Mesothelial cell of epicardium (in vitro differentiated cells): Measurements from ENCODE around the gene GTF2F1. TPM values are rescaled to one million over a fixed set of nuclear protein-coding genes. Genes with fewer than 3 reads are reported as not detected.
A peak's percentile ranks its signal among the peaks of the same experiment; 100 is the strongest.

Experiments used
- DNase-seq, 2 experiments: peaks; one replicate each; pipeline ENCODE4 v3.0.0; 2021; ENCODE audit warnings: low spot score in 2 of 2; ENCODE audit not compliant: unreplicated experiment in 2 of 2
- H3K27ac Mint-ChIP-seq: 2 replicates; pipeline ENCODE4 v1.8.0; 2021; ENCODE audit warnings: mixed read lengths
- H3K27me3 Mint-ChIP-seq: 2 replicates; pipeline ENCODE4 v1.8.0; 2021; ENCODE audit warnings: low read depth, mixed read lengths
- H3K36me3 Mint-ChIP-seq: 2 replicates; pipeline ENCODE4 v1.8.0; 2021; ENCODE audit warnings: mixed read lengths
- H3K4me1 Mint-ChIP-seq: 2 replicates; pipeline ENCODE4 v1.8.0; 2021; ENCODE audit warnings: mixed read lengths
- H3K4me3 Mint-ChIP-seq: 2 replicates; pipeline ENCODE4 v1.8.0; 2021; ENCODE audit warnings: mild to moderate bottlenecking, moderate library complexity, mixed read lengths
- H3K9me3 Mint-ChIP-seq: 2 replicates; pipeline ENCODE4 v1.8.0; 2021; ENCODE audit warnings: mixed read lengths
- CTCF ChIP-seq: fragments of 200-600 bp; sonication (generic); IDR thresholded peaks from one replicate; pipeline ENCODE4 v1.5.0; 2021; ENCODE audit warnings: antibody characterized with exemption; ENCODE audit not compliant: unreplicated experiment
- total RNA-seq: library from RNA; stranded (reverse); gene quantifications from 3 replicates; pipeline ENCODE4 v1.2.1, GENCODE V29; 2021

The GTF2F1 gene
- total RNA-seq, 1 donor from 2014 or later: 73.8 TPM

- H3K4me1 Mint-ChIP-seq: peaks cover 16% of the 10 kb centered on the region
- no peak for DNase-seq
- peaks cover 14% of the 10 kb centered on the region for H3K27me3 Mint-ChIP-seq
- H3K4me3 Mint-ChIP-seq: peak overlapping the region; percentile 26
- H3K36me3 Mint-ChIP-seq: peaks cover 3% of the 10 kb centered on the region
- H3K9me3 Mint-ChIP-seq: no peaks in the 10 kb centered on the region
- TF ChIP-seq CTCF: no peak
- H3K27ac Mint-ChIP-seq: peak overlapping the region; percentile 83
These were observed 33.0 kb upstream of the GTF2F1 start for GRCh38 chr19:6425732-6426620.

- no peak for TF ChIP-seq CTCF
- H3K4me1 Mint-ChIP-seq: peaks cover 19% of the 10 kb centered on the region
- peak; percentile 97 to 98 for DNase-seq
- peaks cover 8% of the 10 kb centered on the region for H3K27me3 Mint-ChIP-seq
- H3K4me3 Mint-ChIP-seq: peak overlapping the region; percentile 71
- H3K36me3 Mint-ChIP-seq: peaks cover 5% of the 10 kb centered on the region
- H3K27ac Mint-ChIP-seq: peak overlapping the region; percentile 83
- H3K9me3 Mint-ChIP-seq: no peaks in the 10 kb centered on the region
These were observed 32.2 kb upstream of the GTF2F1 start for GRCh38 chr19:6424939-6425731.

- Mint-ChIP-seq H3K27ac (peak within 1 kb of the TSS; percentile 83), H3K4me1 (peaks cover 19% of the 10 kb centered on the region), H3K4me3 (peak within 1 kb of the TSS; percentile 84), H3K9me3 (no peaks in the 10 kb centered on the region), H3K36me3 (peaks cover 8% of the 10 kb centered on the region), H3K27me3 (peaks cover under 1% of the 10 kb centered on the region)
- TF ChIP-seq CTCF: no peak
- DNase-seq: no peak
These were observed 31.4 kb upstream of the GTF2F1 start, which contains the start of gene KHSRP for GRCh38 chr19:6424195-6424938. KHSRP (minus strand) TSS chr19:6424811; CDS start chr19:6424701, 110 bp downstream.

- Mint-ChIP-seq H3K36me3 (peaks cover 9% of the 10 kb centered on the region), H3K27me3 (no peaks in the 10 kb centered on the region), H3K9me3 (no peaks in the 10 kb centered on the region), H3K27ac (peak overlapping the region; percentile 83), H3K4me3 (peak overlapping the region; percentile 84), H3K4me1 (peaks cover 19% of the 10 kb centered on the region)
- TF ChIP-seq CTCF: no peak
- DNase-seq: no peak
These were observed 30.7 kb upstream of the GTF2F1 start for GRCh38 chr19:6423499-6424194.
